Urinary bladder (tissue), 4 donors: ENCODE measurements around the gene PLEKHG3. TPM values are rescaled to one million over a fixed set of nuclear protein-coding genes. Genes with fewer than 3 reads are reported as not detected.

ENCODE experiments used
- DNase-seq: peaks from one replicate; pipeline ENCODE4 v3.0.0-alpha.2; 2015; ENCODE audit errors: extremely low spot score
- H3K27ac ChIP-seq: one replicate; pipeline ENCODE4 v1.5.1; 2013; ENCODE audit warnings: low read depth, mild to moderate bottlenecking, moderate library complexity
- H3K36me3 ChIP-seq: one replicate; pipeline ENCODE4 v1.6.1; 2013; ENCODE audit warnings: mild to moderate bottlenecking, moderate library complexity; ENCODE audit not compliant: insufficient read depth
- H3K4me1 ChIP-seq: one replicate; pipeline ENCODE4 v1.6.1; 2013; ENCODE audit warnings: mild to moderate bottlenecking, moderate library complexity; ENCODE audit not compliant: insufficient read depth
- H3K4me3 ChIP-seq: one replicate; pipeline ENCODE4 v1.5.1; 2013; ENCODE audit warnings: low read depth, low read length
- whole genome bisulfite sequencing: extraction: QIAGEN DNeasy Blood & Tissue Kit; methylation state at CpG from one replicate; pipeline ENCODE4 v1.1.7; 2013; 5-methylcytosine and 5-hydroxymethylcytosine counted together
- polyA plus RNA-seq: library from polyadenylated mRNA; stranded (reverse); fragments of 200-250 nt; gene quantifications from one replicate; pipeline ENCODE4 v1.2.3, GENCODE V29; 2013
- total RNA-seq: library from RNA; depleted of rRNA; stranded (reverse); fragments of >200 nt; gene quantifications from one replicate; pipeline ENCODE4 v1.2.3, GENCODE V29; 2014
- donor health status: healthy with polysubstance abuse.
- donor health status: healthy.

PLEKHG3 gene
- total and polyA plus RNA-seq, 2 donors, result 30.6 to 74.5 TPM

GRCh38 chr14:64778104-64778754, 74.0 kb downstream of the PLEKHG3 start:
- WGBS, result 77% methylated on average over 7 of the region's 7 CpGs
- Histone ChIP-seq H3K27ac (no peak overlapping the region), H3K36me3 (no peaks in the 10 kb centered on the region), H3K4me1 (no peaks in the 10 kb centered on the region), H3K4me3 (no peak overlapping the region)
- no peak for DNase-seq

GRCh38 chr14:64779472-64779871, 75.2 kb downstream of the PLEKHG3 start:
- H3K27ac ChIP-seq, result no peak overlapping the region
- no peaks in the 10 kb centered on the region for H3K4me1 ChIP-seq
- H3K36me3 ChIP-seq, result no peaks in the 10 kb centered on the region
- 67% methylated on average over 7 of the region's 7 CpGs for WGBS
- no peak for DNase-seq
- H3K4me3 ChIP-seq, result no peak overlapping the region

GRCh38 chr14:64782196-64782595, 78.0 kb downstream of the PLEKHG3 start:
- H3K36me3 ChIP-seq, result no peaks in the 10 kb centered on the region
- no peak overlapping the region for H3K27ac ChIP-seq
- H3K4me1 ChIP-seq, result no peaks in the 10 kb centered on the region
- 91% methylated on average over 11 of the region's 11 CpGs for WGBS
- no peak overlapping the region for H3K4me3 ChIP-seq
- no peak for DNase-seq

GRCh38 chr14:64784006-64784405, 79.8 kb downstream of the PLEKHG3 start:
- no peak overlapping the region for H3K4me3 ChIP-seq
- no peaks in the 10 kb centered on the region for H3K36me3 ChIP-seq
- H3K27ac ChIP-seq, result no peak overlapping the region
- WGBS, result 94% methylated on average over 9 of the region's 9 CpGs
- H3K4me1 ChIP-seq, result no peaks in the 10 kb centered on the region
- no peak for DNase-seq

- DNase-seq, result no peak
- H3K27ac ChIP-seq, result no peak overlapping the region
- H3K4me1 ChIP-seq, result no peaks in the 10 kb centered on the region
- H3K4me3 ChIP-seq, result no peak overlapping the region
- 85% methylated on average over 24 of the region's 24 CpGs for WGBS
- no peaks in the 10 kb centered on the region for H3K36me3 ChIP-seq
Observed at GRCh38 chr14:64786296-64787149, 82.3 kb downstream of the PLEKHG3 start.

- Histone ChIP-seq H3K27ac (no peak overlapping the region), H3K36me3 (no peaks in the 10 kb centered on the region), H3K4me1 (no peaks in the 10 kb centered on the region), H3K4me3 (no peak overlapping the region)
- DNase-seq, result no peak
- WGBS, result 92% methylated on average over 6 of the region's 6 CpGs
Observed at GRCh38 chr14:64787619-64788018, 83.4 kb downstream of the PLEKHG3 start.

GRCh38 chr14:64788706-64789105, 84.5 kb downstream of the PLEKHG3 start:
- H3K27ac ChIP-seq, result no peak overlapping the region
- 26% methylated on average over 1 of the region's 1 CpG for WGBS
- no peak overlapping the region for H3K4me3 ChIP-seq
- DNase-seq, result no peak
- no peaks in the 10 kb centered on the region for H3K4me1 ChIP-seq
- no peaks in the 10 kb centered on the region for H3K36me3 ChIP-seq

GRCh38 chr14:64789696-64790095, 85.5 kb downstream of the PLEKHG3 start:
- Histone ChIP-seq H3K4me3 (no peak overlapping the region), H3K27ac (no peak overlapping the region), H3K36me3 (no peaks in the 10 kb centered on the region), H3K4me1 (no peaks in the 10 kb centered on the region)
- 85% methylated on average over 5 of the region's 5 CpGs for WGBS
- DNase-seq, result no peak

GRCh38 chr14:64790478-64790877, 86.3 kb downstream of the PLEKHG3 start:
- WGBS, result 82% methylated on average over 6 of the region's 6 CpGs
- H3K4me3 ChIP-seq, result no peak overlapping the region
- DNase-seq, result no peak
- H3K4me1 ChIP-seq, result no peaks in the 10 kb centered on the region
- no peaks in the 10 kb centered on the region for H3K36me3 ChIP-seq
- H3K27ac ChIP-seq, result no peak overlapping the region

GRCh38 chr14:64792231-64792630, 88.0 kb downstream of the PLEKHG3 start:
- Histone ChIP-seq H3K4me3 (no peak overlapping the region), H3K4me1 (no peaks in the 10 kb centered on the region), H3K27ac (no peak overlapping the region), H3K36me3 (no peaks in the 10 kb centered on the region)
- DNase-seq, result no peak
- 66% methylated on average over 4 of the region's 4 CpGs for WGBS

- no peaks in the 10 kb centered on the region for H3K36me3 ChIP-seq
- no peak overlapping the region for H3K27ac ChIP-seq
- no peak overlapping the region for H3K4me3 ChIP-seq
- H3K4me1 ChIP-seq, result no peaks in the 10 kb centered on the region
- 96% methylated on average over 26 of the region's 26 CpGs for WGBS
- no peak for DNase-seq
Observed at GRCh38 chr14:64792871-64793560, 88.8 kb downstream of the PLEKHG3 start.

- DNase-seq, result no peak
- H3K27ac ChIP-seq, result no peak overlapping the region
- no peaks in the 10 kb centered on the region for H3K36me3 ChIP-seq
- no peak overlapping the region for H3K4me3 ChIP-seq
- WGBS, result 94% methylated on average over 16 of the region's 16 CpGs
- no peaks in the 10 kb centered on the region for H3K4me1 ChIP-seq
Observed at GRCh38 chr14:64795211-64795610, 91.0 kb downstream of the PLEKHG3 start.

- Histone ChIP-seq H3K4me1 (no peaks in the 10 kb centered on the region), H3K4me3 (no peak overlapping the region), H3K27ac (no peak overlapping the region), H3K36me3 (no peaks in the 10 kb centered on the region)
- no peak for DNase-seq
- 80% methylated on average over 3 of the region's 3 CpGs for WGBS
Observed at GRCh38 chr14:64795921-64796320, 91.7 kb downstream of the PLEKHG3 start.

GRCh38 chr14:64796369-64796768, 92.1 kb downstream of the PLEKHG3 start:
- H3K4me3 ChIP-seq, result no peak overlapping the region
- no peaks in the 10 kb centered on the region for H3K4me1 ChIP-seq
- no peaks in the 10 kb centered on the region for H3K36me3 ChIP-seq
- DNase-seq, result no peak
- no peak overlapping the region for H3K27ac ChIP-seq
- WGBS, result 88% methylated on average over 11 of the region's 11 CpGs
